SK-N-SH (cell line): ENCODE measurements around the gene IPCEF1. TPM values are rescaled to one million over a fixed set of nuclear protein-coding genes. Genes with fewer than 3 reads are reported as not detected.

Source experiments
- CTCF ChIA-PET: fragments of 300-600, 350-600 bp; formaldehyde crosslinking; extraction: SDS; loops from one replicate; lab custom pipeline; 2021; lab: Yijun Ruan, JAX
- POLR2A ChIA-PET: fragments of 350-600 bp; sonication (Branson Sonifier 250); formaldehyde crosslinking; extraction: SDS; loops from one replicate; lab custom pipeline; 2020; ENCODE audit warnings: antibody characterized with exemption, inconsistent platforms; lab: Yijun Ruan, JAX
- DNase-seq: peaks from one replicate; pipeline ENCODE4 v3.0.0; 2012
- H2AFZ ChIP-seq: fragments of 200-600 bp; sonication (generic); 2 replicates; pipeline ENCODE4 v1.8.1; 2016; ENCODE audit warnings: antibody characterized with exemption, mild to moderate bottlenecking, low read depth
- H3F3A ChIP-seq: fragments of 200-600 bp; sonication (generic); replicated peaks from 2 replicates; pipeline ENCODE3; 2016; ENCODE audit warnings: antibody characterized with exemption, mild to moderate bottlenecking; ENCODE audit not compliant: insufficient read depth
- H3K27ac ChIP-seq, 2 experiments: fragments of 200-500 bp in 1 of 2; fragments of 200-600 bp in 1 of 2; sonication (Bioruptor generic) in 1 of 2; sonication (generic), shearing (Covaris generic) in 1 of 2; 2 replicates each; pipeline versions ENCODE4 v1.5.1 to v1.6.1; 2014 to 2016; ENCODE audit warnings: low read depth in 2 of 2, inconsistent platforms in 1 of 2, low read length in 1 of 2, mild to moderate bottlenecking in 1 of 2, mixed read lengths in 1 of 2
- H3K27me3 ChIP-seq: fragments of 200-600 bp; sonication (generic), shearing (Covaris generic); 2 replicates; pipeline ENCODE4 v1.6.1; 2016; ENCODE audit warnings: mixed run types; ENCODE audit not compliant: insufficient read depth
- H3K36me3 ChIP-seq, 2 experiments: fragments of 200-500 bp in 1 of 2; fragments of 200-600 bp in 1 of 2; sonication (Bioruptor generic) in 1 of 2; sonication (generic) in 1 of 2; replicated peaks in 1 of 2; 2 replicates each; pipeline versions ENCODE3 to v1.5.1; 2014 to 2016; ENCODE audit warnings: low read length in 1 of 2, mild to moderate bottlenecking in 1 of 2; ENCODE audit not compliant: insufficient read depth in 2 of 2, control insufficient read depth in 1 of 2
- H3K4me1 ChIP-seq, 2 experiments: fragments of 200-500 bp in 1 of 2; fragments of 200-600 bp in 1 of 2; sonication (Bioruptor generic) in 1 of 2; sonication (generic), shearing (Covaris generic) in 1 of 2; 2 replicates each; pipeline versions ENCODE4 v1.5.1 to v1.6.1; 2014 to 2016; ENCODE audit warnings: low read depth in 1 of 2, low read length in 1 of 2, mixed run types in 1 of 2; ENCODE audit not compliant: insufficient read depth in 2 of 2, control insufficient read depth in 1 of 2
- H3K4me2 ChIP-seq: fragments of 200-600 bp; sonication (generic), shearing (Covaris generic); 2 replicates; pipeline ENCODE4 v1.6.1; 2017; ENCODE audit warnings: mixed run types
- H3K4me3 ChIP-seq, 2 experiments: fragments of 200-500 bp in 1 of 2; fragments of 200-600 bp in 1 of 2; sonication (Bioruptor generic) in 1 of 2; sonication (generic), shearing (Covaris generic) in 1 of 2; 2 replicates each; pipeline versions ENCODE4 v1.5.1 to v1.8.1; 2014 to 2016; ENCODE audit warnings: low read depth in 2 of 2, inconsistent platforms in 1 of 2, low read length in 1 of 2, mild to moderate bottlenecking in 1 of 2, mixed read lengths in 1 of 2, moderate library complexity in 1 of 2
- H3K79me2 ChIP-seq: fragments of 200-600 bp; sonication (generic); 2 replicates; pipeline ENCODE4 v1.8.1; 2017; ENCODE audit warnings: mild to moderate bottlenecking; ENCODE audit not compliant: insufficient read depth
- H3K9ac ChIP-seq: fragments of 200-600 bp; sonication (generic); 2 replicates; pipeline ENCODE4 v1.6.1; 2017; ENCODE audit warnings: mixed run types
- H3K9me2 ChIP-seq: fragments of 200-600 bp; sonication (generic); 2 replicates; pipeline ENCODE4 v1.6.1; 2017; ENCODE audit warnings: mixed run types
- H3K9me3 ChIP-seq: fragments of 200-600 bp; sonication (generic); 2 replicates; pipeline ENCODE4 v1.6.1; 2017; ENCODE audit warnings: mixed run types, mild to moderate bottlenecking, moderate library complexity
- H4K20me1 ChIP-seq: fragments of 200-600 bp; sonication (generic); 2 replicates; pipeline ENCODE4 v1.6.1; 2017; ENCODE audit warnings: mild to moderate bottlenecking, mixed run types; ENCODE audit not compliant: insufficient read depth
- CHD2 ChIP-seq: fragments of 150-350 bp; IDR thresholded peaks from 2 replicates; pipeline ENCODE4 v1.6.1; 2018; ENCODE audit warnings: low read length; ENCODE audit not compliant: partially characterized antibody
- EZH2phosphoT487 ChIP-seq: fragments of 200-600 bp; sonication (generic); IDR thresholded peaks from 2 replicates; pipeline ENCODE4 v1.6.1; 2017; ENCODE audit warnings: low read depth, mixed run types, mild to moderate bottlenecking, antibody characterized with exemption, moderate library complexity, borderline replicate concordance
- FOSL2 ChIP-seq: IDR thresholded peaks from 2 replicates; pipeline ENCODE4 v1.4.0; 2012; ENCODE audit warnings: low read depth, mild to moderate bottlenecking, moderate library complexity, borderline replicate concordance
- FOXJ3 ChIP-seq: sonication (generic); formaldehyde crosslinking; IDR thresholded peaks from 2 replicates; pipeline ENCODE4 v1.5.1; 2020; ENCODE audit warnings: mild to moderate bottlenecking, missing genetic modification reagents
- GABPA ChIP-seq: IDR thresholded peaks from 2 replicates; pipeline ENCODE4 v1.4.0; 2012; ENCODE audit warnings: low read depth, mild to moderate bottlenecking
- JUND ChIP-seq: IDR thresholded peaks from 2 replicates; pipeline ENCODE4 v1.4.0; 2012
- MEF2A ChIP-seq: IDR thresholded peaks from 2 replicates; pipeline ENCODE4 v1.4.0; 2012; ENCODE audit warnings: low read depth, borderline replicate concordance
- MXI1 ChIP-seq: IDR thresholded peaks from 2 replicates; pipeline ENCODE4 v1.6.1; 2012; ENCODE audit warnings: mild to moderate bottlenecking, low read depth, low read length, improper control_type of control experiment
- NRF1 ChIP-seq: IDR thresholded peaks from 2 replicates; pipeline ENCODE4 v1.6.1; 2012; ENCODE audit warnings: low read depth, mild to moderate bottlenecking, low read length
- RCOR1 ChIP-seq: fragments of 150-350 bp; IDR thresholded peaks from 2 replicates; pipeline ENCODE4 v1.6.1; 2017; ENCODE audit warnings: antibody characterized with exemption, low read length
- REST ChIP-seq: IDR thresholded peaks from 2 replicates; pipeline ENCODE4 v1.6.1; 2012; ENCODE audit warnings: mild to moderate bottlenecking, low read depth, low read length, moderate library complexity
- RFX5 ChIP-seq: IDR thresholded peaks from 2 replicates; pipeline ENCODE4 v1.6.1; 2012; ENCODE audit warnings: mild to moderate bottlenecking, improper control_type of control experiment, low read length
- RXRA ChIP-seq: IDR thresholded peaks from 2 replicates; pipeline ENCODE4 v1.4.0; 2012; ENCODE audit warnings: low read depth, mild to moderate bottlenecking, borderline replicate concordance
- TEAD4 ChIP-seq: IDR thresholded peaks from 2 replicates; pipeline ENCODE4 v1.4.0; 2012; ENCODE audit warnings: mild to moderate bottlenecking, borderline replicate concordance; ENCODE audit not compliant: insufficient read depth
- USF1 ChIP-seq: IDR thresholded peaks from 2 replicates; pipeline ENCODE4 v1.4.0; 2012; ENCODE audit warnings: low read depth, borderline replicate concordance
- YY1 ChIP-seq: IDR thresholded peaks from 2 replicates; pipeline ENCODE4 v1.4.0; 2012; ENCODE audit warnings: low read depth, mild to moderate bottlenecking
- WGBS: methylation state at CpG from one replicate; pipeline ENCODE4 v1.1.6; 2017; ENCODE audit warnings: low lambda C conversion rate; 5-methylcytosine and 5-hydroxymethylcytosine counted together
- polyA plus RNA-seq, 3 experiments: library from polyadenylated mRNA; depleted of rRNA; stranded (reverse); fragments of >200 nt; gene quantifications; 2 replicates each; pipeline ENCODE4 v1.2.3, GENCODE V29; 2012
- TF ChIP-seq, protein P1 (sequence below): IDR thresholded peaks from 2 replicates; pipeline ENCODE4; 2012
- TF ChIP-seq, protein P2 (sequence below): fragments of 150-350 bp; IDR thresholded peaks from 2 replicates; pipeline ENCODE4 v1.6.1; 2016; ENCODE audit warnings: mild to moderate bottlenecking, low read depth, low read length

The IPCEF1 gene
- polyA plus RNA-seq, 1 of the 3 experiments (the other 2 are of a cell fraction): not detected

DNA sequence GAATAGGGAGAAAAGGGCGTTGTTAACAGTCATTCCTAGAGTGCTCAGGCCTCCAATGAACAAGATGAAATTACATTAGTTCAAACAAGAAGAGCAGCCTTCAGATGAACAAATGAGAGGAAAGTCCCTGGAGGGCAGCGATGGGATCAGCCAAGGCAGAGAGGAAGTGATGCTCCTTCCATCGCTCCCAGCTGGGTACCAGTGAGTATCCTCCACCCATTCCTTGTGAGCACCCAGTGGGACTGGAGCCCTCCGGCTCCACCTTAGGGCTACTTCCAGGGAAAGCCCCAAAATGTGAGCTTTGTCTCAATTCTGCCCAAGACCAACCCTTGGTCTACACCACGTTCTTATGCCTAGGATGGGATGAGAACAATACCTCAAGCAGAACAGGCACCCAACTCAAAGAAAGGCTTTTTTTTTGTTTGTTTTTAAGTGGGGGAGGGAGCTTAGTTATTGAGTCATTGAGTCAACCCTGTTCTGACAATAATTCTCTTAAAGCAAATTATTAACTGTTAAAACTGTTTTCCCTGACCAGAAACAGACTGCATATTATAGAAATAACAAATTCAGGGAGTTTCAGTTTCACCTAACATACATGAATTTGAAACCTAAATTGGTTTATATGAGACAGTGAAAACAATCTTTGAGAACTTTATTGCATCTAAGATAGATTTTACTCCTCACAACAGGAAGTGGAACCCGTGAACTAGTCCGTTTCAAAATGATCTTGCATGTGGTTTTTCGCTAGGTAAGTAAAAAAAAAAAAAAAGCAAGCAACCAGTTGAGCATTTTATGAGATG is 106.9 kb downstream of the IPCEF1 start:
- Histone ChIP-seq H3K27ac (no peak overlapping the region), H3K4me1 (no peaks in the 10 kb centered on the region), H2AFZ (no peak overlapping the region), H3K9ac (no peak overlapping the region), H3K9me3 (no peaks in the 10 kb centered on the region), H4K20me1 (no peaks in the 10 kb centered on the region), H3K9me2 (no peaks in the 10 kb centered on the region), H3K79me2 (no peaks in the 10 kb centered on the region), H3K27me3 (no peaks in the 10 kb centered on the region), H3F3A (no peaks in the 10 kb centered on the region), H3K4me2 (no peak overlapping the region), H3K4me3 (no peak overlapping the region), H3K36me3 (no peaks in the 10 kb centered on the region)
- ChIA-PET CTCF (interaction anchor here (1.9 kb wide), 1 partner anchor 28 kb away, joined by 6 read pairs; no protein-coding TSS in a partner anchor), POLR2A (no interaction called here)
- no peak for TF ChIP-seq FOSL2
- TF ChIP-seq GABPA: no peak
- TF ChIP-seq RCOR1: no peak
- TF ChIP-seq CHD2: no peak
- TF ChIP-seq MEF2A: no peak
- TF ChIP-seq MXI1: no peak
- TF ChIP-seq RXRA: no peak
- no peak for TF ChIP-seq FOXJ3 (CRISPR knock-in tag)
- TF ChIP-seq NRF1: no peak
- TF ChIP-seq RFX5: no peak
- TF ChIP-seq, protein P1, sequence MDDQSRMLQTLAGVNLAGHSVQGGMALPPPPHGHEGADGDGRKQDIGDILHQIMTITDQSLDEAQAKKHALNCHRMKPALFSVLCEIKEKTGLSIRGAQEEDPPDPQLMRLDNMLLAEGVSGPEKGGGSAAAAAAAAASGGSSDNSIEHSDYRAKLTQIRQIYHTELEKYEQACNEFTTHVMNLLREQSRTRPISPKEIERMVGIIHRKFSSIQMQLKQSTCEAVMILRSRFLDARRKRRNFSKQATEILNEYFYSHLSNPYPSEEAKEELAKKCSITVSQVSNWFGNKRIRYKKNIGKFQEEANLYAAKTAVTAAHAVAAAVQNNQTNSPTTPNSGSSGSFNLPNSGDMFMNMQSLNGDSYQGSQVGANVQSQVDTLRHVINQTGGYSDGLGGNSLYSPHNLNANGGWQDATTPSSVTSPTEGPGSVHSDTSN: no peak
- no peak for TF ChIP-seq EZH2phosphoT487
- no peak for TF ChIP-seq YY1
- no peak for TF ChIP-seq TEAD4
- TF ChIP-seq JUND: no peak
- no peak for TF ChIP-seq USF1
- no peak for TF ChIP-seq REST
- TF ChIP-seq, protein P2, sequence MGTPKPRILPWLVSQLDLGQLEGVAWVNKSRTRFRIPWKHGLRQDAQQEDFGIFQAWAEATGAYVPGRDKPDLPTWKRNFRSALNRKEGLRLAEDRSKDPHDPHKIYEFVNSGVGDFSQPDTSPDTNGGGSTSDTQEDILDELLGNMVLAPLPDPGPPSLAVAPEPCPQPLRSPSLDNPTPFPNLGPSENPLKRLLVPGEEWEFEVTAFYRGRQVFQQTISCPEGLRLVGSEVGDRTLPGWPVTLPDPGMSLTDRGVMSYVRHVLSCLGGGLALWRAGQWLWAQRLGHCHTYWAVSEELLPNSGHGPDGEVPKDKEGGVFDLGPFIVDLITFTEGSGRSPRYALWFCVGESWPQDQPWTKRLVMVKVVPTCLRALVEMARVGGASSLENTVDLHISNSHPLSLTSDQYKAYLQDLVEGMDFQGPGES: no peak
- no peak for DNase-seq
- WGBS: 75% methylated on average over 8 of the region's 8 CpGs
